GM12892 (cell line): Measurements from ENCODE around the gene ADORA2A.

ENCODE experiments used
- POLR2AphosphoS5 ChIP-seq: IDR thresholded peaks from 2 replicates; pipeline ENCODE4 v1.6.1; 2011; ENCODE audit warnings: low read depth, low read length, control low read depth
- TAF1 ChIP-seq: IDR thresholded peaks from 2 replicates; pipeline ENCODE4 v1.6.1; 2011; ENCODE audit warnings: low read depth, mild to moderate bottlenecking, control low read depth, low read length, borderline replicate concordance

DNA sequence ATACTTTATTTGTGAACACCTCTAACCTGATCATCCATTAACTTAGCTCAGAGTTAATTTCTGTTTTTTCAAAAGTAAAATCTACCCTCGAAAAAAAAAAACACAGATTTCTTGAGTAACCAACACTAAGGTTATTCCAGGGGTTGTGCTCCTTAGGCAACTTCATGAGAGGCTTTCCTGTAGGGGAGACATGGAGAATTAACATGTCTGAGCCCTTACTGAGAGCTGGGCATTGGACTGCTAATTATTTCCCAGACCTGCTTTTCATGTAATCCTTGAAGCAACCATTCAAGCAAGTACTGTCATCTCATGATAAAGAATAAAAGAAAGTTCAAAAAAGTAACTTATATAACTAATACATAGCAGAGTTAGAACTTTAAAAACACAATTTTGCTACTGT, 54.2 kb downstream of the ADORA2A start:
- TF ChIP-seq POLR2AphosphoS5 (no peak), TAF1 (no peak)
